ENCODE results near the gene AGBL4.

The AGBL4 gene

GRCh38 chr1:50038237-50038809, 14.6 kb upstream of the AGBL4 start:
- TF ChIP-seq TCF12 (IDR thresholded peaks at IDR 0.05; ENCODE audit: low read depth) = no peak
- no peak for TF ChIP-seq RAD21 (IDR thresholded peaks at IDR 0.05; ENCODE audit: low read depth)
- no peak for TF ChIP-seq MAX (IDR thresholded peaks at IDR 0.05)
- no peak for TF ChIP-seq YY1 (IDR thresholded peaks at IDR 0.05; ENCODE audit: low read depth)
- no peak for TF ChIP-seq ZBTB7A (IDR thresholded peaks at IDR 0.05; ENCODE audit: low read depth)
- no peak for TF ChIP-seq TEAD4 (IDR thresholded peaks at IDR 0.05)
- TF ChIP-seq EGR1 (IDR thresholded peaks at IDR 0.05) = no peak
- TF ChIP-seq CREB1 (IDR thresholded peaks at IDR 0.05; ENCODE audit: low read depth) = no peak
- TF ChIP-seq FOXM1 (IDR thresholded peaks at IDR 0.05; ENCODE audit: borderline replicate concordance, low read depth) = no peak
- TF ChIP-seq USF1 (IDR thresholded peaks at IDR 0.05) = no peak
- TF ChIP-seq TAF1 (IDR thresholded peaks at IDR 0.05; ENCODE audit: low read depth) = no peak
- TF ChIP-seq EP300 (IDR thresholded peaks at IDR 0.05; ENCODE audit: borderline replicate concordance) = no peak
- TF ChIP-seq CEBPB (IDR thresholded peaks at IDR 0.05) = no peak
- no peak for TF ChIP-seq REST (IDR thresholded peaks at IDR 0.05; ENCODE audit: low read depth)
- no peak for TF ChIP-seq NFIC (IDR thresholded peaks at IDR 0.05)

- TF ChIP-seq EP300 (IDR thresholded peaks at IDR 0.05; ENCODE audit: borderline replicate concordance) (no peak), NFIC (IDR thresholded peaks at IDR 0.05) (no peak), EGR1 (IDR thresholded peaks at IDR 0.05) (no peak), TEAD4 (IDR thresholded peaks at IDR 0.05) (no peak), TAF1 (IDR thresholded peaks at IDR 0.05; ENCODE audit: low read depth) (no peak), MAX (IDR thresholded peaks at IDR 0.05) (no peak), CREB1 (IDR thresholded peaks at IDR 0.05; ENCODE audit: low read depth) (no peak), TCF12 (IDR thresholded peaks at IDR 0.05; ENCODE audit: low read depth) (no peak)
Observed at GRCh38 chr1:50027794-50028193, 4.0 kb upstream of the AGBL4 start.

- no peak for TF ChIP-seq TAF1 (IDR thresholded peaks at IDR 0.05; ENCODE audit: low read depth)
- no peak for TF ChIP-seq MAX (IDR thresholded peaks at IDR 0.05)
- no peak for TF ChIP-seq EP300 (IDR thresholded peaks at IDR 0.05; ENCODE audit: borderline replicate concordance)
- no peak for TF ChIP-seq EGR1 (IDR thresholded peaks at IDR 0.05)
- no peak for TF ChIP-seq REST (IDR thresholded peaks at IDR 0.05; ENCODE audit: low read depth)
- TF ChIP-seq YY1 (IDR thresholded peaks at IDR 0.05; ENCODE audit: low read depth) = no peak
- TF ChIP-seq TEAD4 (IDR thresholded peaks at IDR 0.05) = no peak
- TF ChIP-seq USF1 (IDR thresholded peaks at IDR 0.05) = no peak
- TF ChIP-seq CEBPB (IDR thresholded peaks at IDR 0.05) = no peak
- TF ChIP-seq RAD21 (IDR thresholded peaks at IDR 0.05; ENCODE audit: low read depth) = no peak
Observed at GRCh38 chr1:49995734-49996133, 28.0 kb downstream of the AGBL4 start.

- TF ChIP-seq MAX (IDR thresholded peaks at IDR 0.05) (no peak), CEBPB (IDR thresholded peaks at IDR 0.05) (no peak), REST (IDR thresholded peaks at IDR 0.05; ENCODE audit: low read depth) (no peak), RAD21 (IDR thresholded peaks at IDR 0.05; ENCODE audit: low read depth) (no peak), EP300 (IDR thresholded peaks at IDR 0.05; ENCODE audit: borderline replicate concordance) (no peak), ZBTB7A (IDR thresholded peaks at IDR 0.05; ENCODE audit: low read depth) (no peak), TAF1 (IDR thresholded peaks at IDR 0.05; ENCODE audit: low read depth) (no peak), CREB1 (IDR thresholded peaks at IDR 0.05; ENCODE audit: low read depth) (no peak), NFIC (IDR thresholded peaks at IDR 0.05) (no peak), YY1 (IDR thresholded peaks at IDR 0.05; ENCODE audit: low read depth) (no peak), TEAD4 (IDR thresholded peaks at IDR 0.05) (no peak), FOXM1 (IDR thresholded peaks at IDR 0.05; ENCODE audit: borderline replicate concordance, low read depth) (no peak), TCF12 (IDR thresholded peaks at IDR 0.05; ENCODE audit: low read depth) (no peak), USF1 (IDR thresholded peaks at IDR 0.05) (no peak), EGR1 (IDR thresholded peaks at IDR 0.05) (no peak)
Observed at GRCh38 chr1:49971088-49971487, 52.7 kb downstream of the AGBL4 start.

All from Ishikawa (cell line).